Measurements from ENCODE around the gene UBQLN4. TPM values are rescaled to one million over a fixed set of nuclear protein-coding genes. Genes with fewer than 3 reads are reported as not detected.
"Not testable (repeated sequence)": the region's sequence is repeated elsewhere in the genome, so short reads cannot be mapped to it uniquely, and the experiment has no call there.

The UBQLN4 gene
- total RNA-seq, 1 experiment from 2014 or later, result 23.0 TPM

DNA sequence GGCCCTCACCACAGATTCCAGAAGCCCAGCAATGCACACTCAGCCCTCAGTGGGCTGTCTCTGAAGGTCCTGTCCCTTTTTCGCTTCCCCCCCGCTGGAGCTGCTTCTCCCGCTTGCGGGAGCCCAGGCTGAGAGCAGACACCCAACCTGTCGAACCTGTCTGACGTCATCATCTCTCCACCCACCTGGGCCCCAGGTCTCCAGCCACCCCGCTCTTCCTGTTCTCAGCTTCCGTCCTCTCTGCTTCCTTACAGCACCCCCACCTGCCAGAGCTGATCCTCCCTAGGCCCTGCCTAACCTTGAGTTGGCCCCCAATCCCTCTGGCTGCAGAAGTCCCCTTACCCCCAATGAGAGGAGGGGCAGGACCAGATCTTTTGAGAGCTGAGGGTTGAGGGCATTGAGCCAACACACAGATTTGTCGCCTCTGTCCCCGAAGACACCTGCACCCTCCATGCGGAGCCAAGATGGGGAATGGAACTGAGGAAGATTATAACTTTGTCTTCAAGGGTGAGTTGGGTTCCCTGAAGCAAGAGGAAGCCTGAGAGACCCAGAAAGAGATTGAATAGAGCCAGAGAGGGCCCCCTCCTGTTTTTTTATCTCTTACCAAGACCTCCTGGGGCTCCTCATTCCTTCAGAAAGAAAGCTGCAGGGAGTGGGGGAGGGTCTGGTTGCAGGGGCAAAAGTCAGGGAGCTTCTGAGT is 7.5 kb upstream of the UBQLN4 start, which contains the start of gene RAB25:
TSS of gene RAB25 (plus strand) at position 224 of the 700 bp plus-strand sequence. CDS start at position 465, 241 bp downstream.
- no peak for DNase-seq (ENCODE audit: low spot score)

GRCh38 chr1:156056326-156056849 is 2.8 kb upstream of the UBQLN4 start:
- DNase-seq (ENCODE audit: low spot score), result no peak

DNA sequence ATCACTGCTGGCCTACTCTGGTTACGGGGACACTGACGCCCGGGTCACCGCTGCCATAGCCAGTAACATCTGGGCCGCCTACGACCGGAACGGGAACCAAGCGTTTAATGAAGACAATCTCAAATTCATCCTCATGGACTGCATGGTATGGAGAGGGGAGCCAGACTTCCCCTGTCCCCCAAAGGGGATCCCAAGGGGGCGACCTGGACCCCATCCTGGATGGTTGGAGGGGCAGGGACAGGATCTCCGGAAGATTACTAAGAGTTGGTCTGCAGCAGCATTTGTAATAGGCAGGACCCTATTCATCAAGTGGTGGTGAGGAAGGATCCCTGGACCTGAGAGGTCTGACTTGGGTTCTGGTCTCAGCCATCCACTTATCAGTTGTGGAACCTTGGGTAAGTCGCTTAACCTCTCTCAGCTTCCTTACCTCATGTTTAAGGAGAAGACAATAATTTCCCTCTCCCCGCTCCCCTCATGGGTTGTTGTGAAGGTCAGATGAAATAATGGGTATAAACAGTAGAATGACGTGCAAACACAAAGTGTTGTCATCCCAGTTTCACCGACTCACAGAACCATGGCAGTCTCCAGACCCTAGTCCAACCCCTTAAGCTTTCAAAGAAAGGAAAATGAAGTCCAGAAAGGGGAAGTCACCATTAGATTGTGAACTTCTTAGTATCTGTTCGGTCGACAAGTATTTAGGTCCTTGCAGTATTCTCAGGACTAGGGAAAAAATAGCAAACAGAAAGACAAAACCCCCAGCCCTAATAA is 1.9 kb upstream of the UBQLN4 start:
- no peak for DNase-seq (ENCODE audit: low spot score)

GRCh38 chr1:156054500-156055280 is 1.1 kb upstream of the UBQLN4 start, which contains the start of gene LAMTOR2:
Gene LAMTOR2 (plus strand): TSS chr1:156054782. CDS start chr1:156054890, 108 bp downstream.
- peak; percentile 96 for DNase-seq (ENCODE audit: low spot score)

DNA sequence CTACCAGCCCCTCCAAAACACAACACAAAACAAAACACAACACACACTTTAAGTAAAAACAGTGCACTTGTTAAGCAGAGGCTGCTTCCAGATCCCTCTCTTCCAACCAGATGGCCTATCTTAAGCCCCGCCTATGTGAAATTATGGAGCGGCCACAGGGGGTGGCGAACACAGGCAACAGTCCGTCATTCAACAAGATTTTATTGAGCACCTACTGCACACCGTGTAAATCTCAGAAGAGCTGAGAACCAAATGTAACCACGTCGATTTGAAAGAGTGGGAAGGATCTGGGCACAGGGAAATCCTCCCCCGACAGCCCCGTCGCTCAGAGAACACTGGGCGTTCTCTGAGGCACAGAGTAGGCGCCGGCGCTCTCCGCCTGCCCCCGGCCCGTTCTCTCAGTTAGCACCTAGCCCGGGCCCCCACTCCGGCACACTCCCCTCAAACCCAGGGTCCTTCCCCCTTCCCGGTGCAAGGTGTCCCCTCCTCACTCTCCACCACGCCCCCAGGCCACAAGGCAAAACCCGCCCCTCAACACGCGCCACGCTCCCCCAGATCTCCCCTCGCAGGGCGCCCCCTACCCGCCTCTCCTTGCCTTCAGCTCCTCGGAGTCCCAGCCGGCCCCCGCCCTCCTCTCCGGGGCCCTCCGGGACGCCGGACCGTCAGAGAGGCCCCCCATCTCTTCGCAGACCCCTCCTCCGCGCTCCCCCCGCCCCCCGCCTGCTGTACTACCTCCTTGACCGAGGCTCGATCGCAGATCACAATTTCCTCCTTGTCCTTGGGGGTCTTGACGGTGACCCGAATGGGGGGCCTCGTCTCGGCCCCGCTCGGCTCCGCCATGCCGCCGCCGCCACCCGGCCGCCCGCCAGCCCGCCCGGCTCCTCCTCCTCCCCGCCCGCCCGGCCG is 483 bp downstream of the UBQLN4 start:
- peak; percentile 68 for DNase-seq (ENCODE audit: low spot score)

DNA sequence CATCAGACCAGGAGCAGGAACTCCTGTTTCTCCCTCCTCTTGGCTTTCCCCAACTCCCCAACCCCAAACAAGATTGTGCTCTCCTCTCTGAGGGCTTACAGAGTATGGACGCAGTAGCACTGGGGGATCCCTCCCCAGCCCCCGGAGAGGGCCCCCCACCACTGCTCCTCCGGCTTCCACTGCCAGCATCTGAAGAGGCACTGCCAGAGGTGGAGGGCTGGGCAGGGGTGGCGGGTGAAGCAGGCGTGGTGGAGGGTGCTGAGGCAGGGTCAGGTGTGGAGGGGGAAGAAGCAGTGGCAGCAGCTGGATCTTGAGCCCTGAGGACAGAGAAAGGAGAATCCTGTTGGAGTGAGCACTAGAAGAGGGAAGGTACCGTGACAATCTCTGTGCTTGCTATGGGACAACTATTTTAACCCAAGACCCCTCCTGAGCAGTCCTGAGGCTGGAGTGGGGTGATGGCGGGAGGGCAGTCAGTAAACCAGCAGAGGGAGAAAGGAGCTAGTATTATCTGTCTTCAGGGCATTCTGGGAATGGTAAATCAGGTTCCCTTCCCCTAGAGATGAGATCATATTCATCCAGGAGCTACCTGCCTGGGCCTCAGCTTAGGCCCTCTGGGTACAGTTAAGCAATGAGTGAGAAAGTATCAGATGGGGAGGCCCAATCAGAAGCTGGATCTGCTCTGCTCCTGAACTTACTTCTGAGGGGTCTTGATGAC is 2.4 kb downstream of the UBQLN4 start:
- DNase-seq (ENCODE audit: low spot score), result no peak

GRCh38 chr1:156050376-156050775 is 3.2 kb downstream of the UBQLN4 start:
- DNase-seq (ENCODE audit: low spot score), result no peak

DNA sequence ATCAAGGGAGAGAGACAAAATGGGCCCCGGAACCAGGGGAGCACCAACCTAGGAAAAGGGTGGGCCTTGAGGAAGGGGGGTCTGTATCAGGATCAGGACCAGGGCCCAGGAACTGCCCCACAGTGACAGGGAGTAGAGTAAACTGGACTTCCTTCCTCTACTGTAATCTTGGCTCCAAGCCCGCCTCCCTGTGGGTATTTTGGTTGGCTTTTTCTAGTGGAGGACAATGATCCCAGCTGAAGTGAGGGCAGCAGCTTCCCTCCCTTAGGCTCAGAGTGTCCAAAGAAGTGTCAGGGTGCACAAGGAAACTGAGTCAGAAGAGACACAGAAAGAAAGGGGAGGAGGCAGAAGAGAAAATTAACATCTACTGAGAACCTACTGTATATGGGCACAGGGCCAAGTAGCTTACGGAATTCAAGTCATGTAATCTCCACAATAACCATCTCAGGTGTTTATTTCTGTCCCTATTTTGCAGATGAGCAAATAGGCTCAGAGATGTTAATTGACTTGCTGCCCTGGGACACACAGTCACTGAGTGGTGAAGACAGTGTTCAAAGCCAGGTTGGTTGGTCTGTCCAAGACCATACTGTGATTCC is 4.8 kb downstream of the UBQLN4 start:
- DNase-seq (ENCODE audit: low spot score), result no peak

- DNase-seq (ENCODE audit: low spot score), result no peak
Observed at GRCh38 chr1:156045076-156045475, 8.5 kb downstream of the UBQLN4 start.

DNA sequence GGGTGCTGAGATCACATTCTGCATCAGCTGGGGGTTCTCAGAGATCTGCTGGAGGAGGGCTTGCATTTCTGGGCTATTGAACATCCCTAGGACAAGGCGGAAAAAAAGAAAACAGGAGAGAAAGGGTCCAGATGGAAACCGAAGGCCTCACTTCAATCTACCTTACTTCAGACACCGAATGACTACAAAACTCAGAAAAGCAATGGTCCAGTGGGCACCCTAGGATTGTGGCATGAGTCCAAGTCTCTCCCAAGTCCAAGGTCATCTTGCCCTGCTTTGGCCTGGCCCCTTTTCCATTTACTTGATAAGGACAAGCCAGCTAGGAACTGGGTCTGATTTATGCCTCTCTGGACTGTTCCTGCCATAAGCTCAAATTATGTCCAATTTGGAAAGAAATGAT is 10.8 kb downstream of the UBQLN4 start:
- DNase-seq (ENCODE audit: low spot score), result no peak

DNA sequence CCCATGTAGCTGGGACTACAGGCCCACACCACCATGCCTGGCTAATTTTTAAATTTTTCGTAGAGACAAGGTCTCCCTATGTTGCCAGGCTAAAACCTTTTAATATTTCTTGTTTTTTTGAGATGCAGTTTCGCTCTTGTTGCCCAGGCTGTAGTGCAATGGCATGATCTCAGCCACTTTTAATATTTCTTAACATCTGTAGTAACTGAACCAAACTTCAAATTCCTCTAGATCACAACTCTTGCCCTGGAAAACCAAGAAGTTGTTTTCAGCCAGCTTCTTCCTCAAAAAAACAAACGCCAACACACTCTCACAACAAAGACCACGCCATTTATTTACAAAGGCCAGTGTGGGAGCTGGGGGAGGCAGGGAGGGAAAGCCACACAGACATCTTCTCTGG is 18.6 kb downstream of the UBQLN4 start:
- DNase-seq (ENCODE audit: low spot score), result not testable (repeated sequence)

- DNase-seq (ENCODE audit: low spot score), result no peak
Observed at GRCh38 chr1:156033011-156033410, 20.6 kb downstream of the UBQLN4 start.

DNA sequence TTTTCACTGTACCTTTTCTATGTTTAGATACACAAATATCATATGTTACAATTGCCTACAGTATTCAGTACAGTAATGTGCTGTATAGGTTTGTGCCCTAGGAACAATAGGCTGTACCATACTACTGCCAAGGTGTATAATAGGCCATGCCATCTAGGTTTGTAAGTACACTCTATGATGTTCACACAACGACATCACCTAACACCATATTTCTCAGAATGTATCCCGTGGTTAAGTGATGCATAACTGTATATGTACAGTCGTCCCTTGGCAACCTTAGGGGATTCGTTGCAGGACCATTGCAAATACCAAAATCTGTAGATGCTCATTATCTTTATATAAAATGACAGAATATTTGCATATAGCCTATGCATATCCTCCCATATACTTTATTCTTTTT is 27.0 kb downstream of the UBQLN4 start:
- DNase-seq (ENCODE audit: low spot score), result no peak

DNA sequence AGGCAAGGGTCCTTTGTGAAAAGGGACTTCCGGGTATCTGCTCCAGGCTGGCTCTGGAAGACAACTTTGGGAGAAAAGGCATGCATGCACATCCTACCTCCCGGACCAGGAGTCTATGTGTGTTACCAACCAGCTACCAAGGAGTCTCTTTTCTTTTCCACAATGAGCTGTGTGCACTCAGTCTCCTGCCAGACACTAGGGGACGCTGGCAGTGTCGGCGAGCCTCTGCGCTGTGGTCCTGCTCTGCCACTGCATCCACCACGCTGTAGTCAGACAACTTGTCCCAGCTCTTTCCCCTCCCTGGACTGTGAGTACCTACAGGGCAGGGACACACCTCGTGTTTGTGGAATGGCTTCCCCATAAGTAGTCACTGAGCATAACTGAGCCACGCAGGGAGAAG is 27.7 kb downstream of the UBQLN4 start:
- no peak for DNase-seq (ENCODE audit: low spot score)

- DNase-seq (ENCODE audit: low spot score), result no peak
Observed at GRCh38 chr1:156024801-156025200, 28.8 kb downstream of the UBQLN4 start.

DNA sequence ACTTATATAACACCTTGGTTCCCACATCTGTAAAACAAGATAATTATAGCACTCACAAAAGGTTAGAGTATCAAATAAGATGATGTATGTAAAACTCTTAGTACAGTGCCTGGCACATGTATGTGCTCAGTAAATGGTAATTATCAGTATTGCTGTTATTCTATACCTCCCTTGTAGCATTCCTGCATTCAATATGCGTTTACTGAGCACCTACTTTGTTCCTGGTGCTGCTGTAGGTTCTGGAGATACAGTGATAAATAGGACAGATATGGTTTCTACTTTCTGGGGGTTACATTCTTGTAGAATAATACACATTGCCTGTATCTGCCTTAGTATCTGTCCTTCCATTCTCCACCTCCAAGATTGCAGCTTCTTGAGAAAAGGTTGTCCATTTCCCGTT is 31.6 kb downstream of the UBQLN4 start:
- DNase-seq (ENCODE audit: low spot score), result no peak

- DNase-seq (ENCODE audit: low spot score), result no peak
Observed at GRCh38 chr1:156021093-156021428, 32.5 kb downstream of the UBQLN4 start.

DNA sequence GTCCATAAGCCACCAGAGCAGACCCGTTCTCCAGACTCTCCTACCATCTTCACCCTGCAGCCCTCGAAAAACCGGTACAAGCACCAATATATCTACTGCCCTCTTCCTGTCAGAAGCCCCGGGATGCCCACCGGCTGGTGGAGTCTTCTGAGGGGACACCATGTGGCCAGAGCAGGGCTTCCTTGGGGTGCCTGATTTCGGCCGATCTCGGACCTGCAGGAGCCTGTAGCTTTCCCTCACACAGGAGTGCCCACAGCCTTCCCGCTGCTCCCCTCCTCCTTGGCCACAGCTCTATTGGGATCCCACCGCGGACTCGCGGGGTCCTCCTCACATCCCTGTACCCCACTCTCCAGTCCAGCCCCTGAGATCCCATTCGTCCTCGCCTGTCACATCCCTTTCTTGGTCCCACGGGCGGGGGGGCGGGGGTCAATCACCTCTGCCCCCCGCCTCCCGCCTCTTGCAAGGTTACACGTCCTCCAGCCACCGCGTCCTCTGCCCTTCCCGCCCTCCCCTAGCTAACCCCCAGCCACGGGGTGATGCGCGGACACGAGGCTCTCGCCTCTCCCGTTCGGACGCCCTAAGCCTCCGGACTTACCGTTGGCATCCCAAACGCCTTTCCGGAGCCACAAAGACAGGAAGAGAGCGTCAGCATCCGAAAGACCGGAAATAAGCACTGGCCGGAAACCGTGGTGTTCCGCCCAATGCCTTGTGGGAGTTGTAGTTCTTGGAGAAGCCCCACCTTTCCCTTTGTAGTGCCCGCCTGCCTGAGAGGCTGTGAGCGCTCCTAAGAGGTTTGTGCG is 33.1 kb downstream of the UBQLN4 start, which contains the start of gene SSR2:
TSS of gene SSR2 (minus strand) at position 659 of the 800 bp plus-strand sequence. CDS start 784 bp downstream, outside the sequence.
- DNase-seq (ENCODE audit: low spot score), result peak; percentile 90

GRCh38 chr1:156019946-156020292 is 33.7 kb downstream of the UBQLN4 start:
- no peak for DNase-seq (ENCODE audit: low spot score)
